CD4-positive, alpha-beta T cell treated with Interleukin-1 beta for 1 hour (primary cell): Measurements from ENCODE around the gene RIPK1.
"Not testable (repeated sequence)": the region's sequence is repeated elsewhere in the genome, so short reads cannot be mapped to it uniquely, and the experiment has no call there.

Experiments used
- DNase-seq, 2 donors: peaks; one replicate each; pipeline ENCODE4 v3.0.0-alpha.2; 2020 to 2022

Gene RIPK1

DNA sequence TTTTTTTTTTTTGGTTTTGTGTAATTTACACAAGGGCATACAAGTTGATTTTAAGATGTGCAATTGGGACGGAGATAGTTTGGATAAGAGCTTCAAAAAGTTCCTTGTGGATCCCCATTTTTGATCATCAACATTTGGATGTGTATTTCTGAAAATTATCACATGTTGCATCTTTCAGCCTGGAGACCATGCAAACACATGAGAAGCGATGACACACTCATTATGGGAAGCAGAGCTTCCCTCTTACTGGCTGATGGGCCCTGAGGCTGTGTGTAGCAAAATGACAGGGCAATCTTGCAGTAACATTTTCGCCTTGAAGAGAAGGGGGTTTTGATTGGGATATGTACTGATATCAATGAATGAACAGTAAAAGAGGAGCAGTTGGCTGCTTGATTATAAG lies 22.0 kb upstream of the RIPK1 start:
- DNase-seq = no peak

DNA sequence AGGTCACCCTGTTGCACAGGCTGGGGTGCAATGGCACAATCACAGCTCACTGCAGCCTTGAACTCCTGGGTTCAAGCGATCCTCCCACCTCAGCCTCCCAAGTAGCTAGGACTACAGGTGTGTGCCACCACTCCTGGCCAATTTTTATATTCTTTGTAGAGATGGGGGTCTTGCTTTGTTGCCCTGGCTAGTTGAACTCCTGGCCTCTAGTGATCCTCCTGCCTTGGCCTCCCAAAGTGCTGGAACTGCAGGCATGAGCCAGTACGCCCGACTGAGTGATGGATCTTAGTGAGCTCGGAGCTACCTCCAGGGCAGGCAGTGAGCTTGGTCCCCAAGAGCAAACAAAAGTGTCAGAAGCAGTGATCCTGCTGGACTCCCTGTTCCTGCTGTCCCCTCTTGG lies 20.3 kb upstream of the RIPK1 start:
- DNase-seq = not testable (repeated sequence)

DNA sequence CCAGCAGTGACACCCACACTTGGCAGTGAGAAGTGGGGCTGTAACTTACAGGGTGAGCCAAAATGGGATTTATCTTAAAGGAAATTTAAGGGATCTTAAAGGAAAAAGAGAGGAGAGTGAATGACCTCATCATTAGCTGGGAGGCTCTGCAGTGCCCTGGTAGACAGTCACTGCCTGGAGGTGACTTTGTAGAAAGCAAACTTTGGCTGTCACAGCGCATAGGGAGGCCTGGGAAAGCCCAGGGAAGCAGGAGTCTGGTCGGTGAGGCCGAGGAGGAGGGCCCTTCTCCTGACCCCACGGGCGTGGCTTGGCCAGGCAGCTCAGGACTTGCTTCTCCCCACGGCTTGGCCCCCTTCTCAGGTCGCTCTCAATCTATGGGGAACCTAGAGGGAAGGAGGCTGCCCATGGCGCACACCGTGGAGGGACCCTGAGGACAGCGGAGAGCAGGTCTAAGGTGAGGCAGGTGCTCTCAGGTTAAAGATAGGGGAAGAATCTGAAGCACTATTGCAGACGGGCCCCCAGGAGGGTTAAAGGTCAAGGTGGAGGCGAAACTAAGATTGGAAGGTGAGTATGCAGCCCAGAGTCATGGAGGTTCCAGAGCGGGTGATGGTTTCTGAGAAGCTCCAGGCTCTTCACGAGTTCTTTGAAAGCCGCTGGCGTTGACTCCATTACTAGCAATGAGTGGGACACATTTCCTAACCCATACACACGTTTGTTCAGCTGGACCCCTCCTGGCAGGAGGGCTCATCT lies 15.6 kb upstream of the RIPK1 start:
- no peak for DNase-seq

GRCh38 chr6:3053231-3053508 lies 15.1 kb upstream of the RIPK1 start:
- no peak for DNase-seq

- not testable (repeated sequence) for DNase-seq
Observed at GRCh38 chr6:3054229-3055157, 13.8 kb upstream of the RIPK1 start.

DNA sequence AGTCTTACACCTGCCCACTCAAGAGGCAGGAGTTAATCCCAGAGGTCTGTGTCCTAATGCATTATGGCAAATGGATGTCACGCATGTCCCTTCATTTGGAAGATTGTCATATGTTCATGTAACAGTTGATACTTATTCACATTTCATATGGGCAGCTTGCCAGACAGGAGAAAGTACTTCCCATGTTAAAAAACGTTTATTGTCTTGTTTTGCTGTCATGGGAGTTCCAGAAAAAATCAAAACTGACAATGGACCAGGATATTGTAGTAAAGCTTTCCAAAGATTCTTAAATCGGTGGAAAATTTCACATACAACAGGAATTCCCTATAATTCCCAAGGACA lies 13.2 kb upstream of the RIPK1 start:
- not testable (repeated sequence) for DNase-seq

DNA sequence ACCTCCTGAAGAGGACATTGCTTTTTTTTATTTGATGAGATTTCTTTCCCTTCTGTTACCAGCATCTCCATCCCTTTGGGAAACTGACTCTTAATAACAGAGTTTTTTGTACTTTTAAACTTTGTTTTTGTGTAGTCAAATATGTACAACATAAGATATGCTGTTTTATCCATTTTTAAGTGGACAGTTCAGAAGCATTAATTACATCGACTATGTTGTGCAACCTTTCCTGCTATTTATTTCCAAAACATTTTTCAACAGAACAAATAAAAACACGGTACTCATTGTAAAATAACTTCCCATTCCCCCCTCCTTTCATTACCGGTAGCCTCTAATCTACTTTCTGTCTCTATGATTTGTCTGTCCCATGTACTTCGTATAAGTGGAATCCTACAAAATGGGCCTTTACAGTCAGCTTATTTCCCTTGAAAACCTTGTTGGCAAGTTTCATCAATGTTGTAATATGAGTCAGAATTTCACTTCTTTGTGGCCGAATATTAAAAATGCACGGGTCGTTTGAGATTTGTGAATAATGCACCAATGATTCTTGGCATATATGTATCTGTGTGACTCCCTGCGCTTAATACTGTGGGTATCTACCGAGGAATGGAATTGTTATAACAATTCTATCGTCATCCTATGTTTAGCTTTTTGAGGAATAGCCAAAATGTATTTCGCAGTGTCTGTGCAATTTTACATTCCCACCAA lies 11.1 kb upstream of the RIPK1 start:
- DNase-seq = no peak

DNA sequence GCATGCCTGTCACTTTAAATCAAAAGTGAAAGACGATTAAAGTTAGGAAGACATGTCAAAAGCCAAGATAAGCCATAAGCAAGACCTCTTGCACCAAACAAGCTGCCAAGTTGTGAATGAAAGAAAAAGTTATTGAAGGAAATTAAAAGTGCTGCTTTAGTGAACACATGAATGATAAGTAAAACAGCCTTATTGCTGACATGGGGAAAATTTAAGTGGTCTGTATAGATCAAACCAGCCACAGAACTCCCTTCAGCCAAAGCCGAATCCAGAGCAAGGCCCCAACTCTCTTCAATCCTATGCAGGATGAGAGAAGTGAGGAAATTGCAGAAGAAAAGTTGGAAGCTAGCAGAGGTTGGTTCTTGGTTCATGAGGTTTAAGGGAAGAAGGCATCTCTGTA lies 9.3 kb upstream of the RIPK1 start:
- DNase-seq = no peak

DNA sequence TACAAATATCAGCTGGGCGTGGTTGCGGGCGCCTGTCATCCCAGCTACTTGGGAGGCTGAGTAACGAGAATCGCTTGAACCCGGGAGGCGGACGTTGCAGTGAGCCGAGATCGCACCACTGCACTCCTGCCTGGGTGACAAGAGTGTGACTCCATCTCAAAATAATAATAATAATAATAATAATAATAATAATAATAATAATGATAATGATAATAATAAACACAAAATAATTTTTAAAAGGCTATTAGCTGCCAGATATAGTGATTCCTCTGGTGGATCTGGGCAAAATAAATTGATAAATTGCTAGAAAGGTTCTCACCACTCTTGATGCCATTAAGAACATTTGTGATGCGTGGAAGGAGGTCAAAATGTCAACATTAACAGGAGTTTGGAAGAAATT lies 8.2 kb upstream of the RIPK1 start:
- not testable (repeated sequence) for DNase-seq

GRCh38 chr6:3061501-3061941 lies 6.8 kb upstream of the RIPK1 start:
- no peak for DNase-seq

DNA sequence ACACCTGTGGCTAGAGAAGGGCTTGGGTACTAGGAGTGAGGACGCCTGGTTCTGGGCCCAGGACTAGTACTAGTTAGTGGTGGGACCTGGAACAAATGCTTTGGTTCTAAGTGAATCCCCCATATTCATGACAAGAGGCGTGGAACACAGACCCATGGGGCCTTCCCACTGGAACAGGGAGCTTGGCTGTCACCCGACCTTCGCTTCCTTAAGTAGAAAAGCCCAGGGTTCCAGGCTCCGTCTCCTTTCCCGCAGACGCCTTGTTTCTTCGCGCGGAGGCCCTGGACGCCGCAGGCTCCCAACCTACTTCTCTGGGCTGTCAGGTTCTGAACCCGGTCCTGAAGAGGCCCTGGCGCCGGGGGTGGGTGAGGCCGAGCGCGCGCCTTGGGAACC lies 5.0 kb upstream of the RIPK1 start:
- DNase-seq = not testable (repeated sequence)

DNA sequence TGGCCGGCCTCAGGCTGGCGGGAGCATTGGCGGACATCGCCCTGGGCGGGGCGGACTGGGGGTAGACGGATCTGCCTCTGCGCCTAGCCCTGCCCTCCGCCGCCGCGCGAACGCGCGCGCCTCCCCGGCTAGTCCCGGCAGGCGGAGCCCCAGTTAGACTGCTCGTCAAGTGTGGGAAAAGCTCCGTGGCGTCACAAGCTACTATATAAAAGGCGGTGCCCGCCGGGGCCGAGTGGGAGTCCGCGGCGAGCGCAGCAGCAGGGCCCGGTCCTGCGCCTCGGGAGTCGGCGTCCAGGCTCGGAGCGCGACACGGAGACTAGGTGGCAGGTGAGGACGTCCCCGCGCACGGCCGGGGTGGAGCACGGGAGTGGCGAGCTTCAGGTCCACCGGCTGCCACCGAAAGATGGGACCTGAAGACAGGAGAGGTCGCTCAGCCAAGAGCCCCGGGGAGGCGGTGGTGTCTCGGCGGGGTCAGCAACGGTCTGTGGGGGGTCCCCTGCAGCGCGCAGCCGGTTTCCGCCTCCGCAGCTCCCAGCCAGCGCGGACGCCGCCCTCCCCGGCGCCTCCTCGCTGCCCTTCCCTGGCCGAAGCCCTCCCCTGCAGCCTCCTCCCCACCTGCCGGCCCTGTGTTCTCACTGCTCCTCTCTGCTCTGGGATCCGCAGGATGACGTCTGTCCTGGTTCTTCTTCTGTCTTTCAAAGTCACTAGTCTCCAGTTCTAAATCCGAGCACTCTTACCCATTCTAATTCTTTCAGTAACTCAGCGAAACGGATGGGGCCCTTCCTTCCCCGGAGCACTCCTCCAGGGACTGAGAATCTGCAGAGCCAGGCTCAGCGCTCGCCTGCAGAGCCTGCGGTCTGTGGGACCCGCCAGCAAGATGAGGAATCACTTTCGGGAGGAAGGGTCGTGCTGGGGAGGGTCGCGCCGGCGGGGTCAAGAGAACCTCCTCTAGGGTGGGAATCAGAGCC lies 4.3 kb upstream of the RIPK1 start:
- DNase-seq = peak; percentile 95 to 96

- DNase-seq = no peak
Observed at GRCh38 chr6:3071568-3071967, 3.3 kb downstream of the RIPK1 start.

GRCh38 chr6:3072798-3073197 lies 4.5 kb downstream of the RIPK1 start:
- DNase-seq = no peak

- DNase-seq = no peak
Observed at GRCh38 chr6:3073382-3073781, 5.1 kb downstream of the RIPK1 start.

DNA sequence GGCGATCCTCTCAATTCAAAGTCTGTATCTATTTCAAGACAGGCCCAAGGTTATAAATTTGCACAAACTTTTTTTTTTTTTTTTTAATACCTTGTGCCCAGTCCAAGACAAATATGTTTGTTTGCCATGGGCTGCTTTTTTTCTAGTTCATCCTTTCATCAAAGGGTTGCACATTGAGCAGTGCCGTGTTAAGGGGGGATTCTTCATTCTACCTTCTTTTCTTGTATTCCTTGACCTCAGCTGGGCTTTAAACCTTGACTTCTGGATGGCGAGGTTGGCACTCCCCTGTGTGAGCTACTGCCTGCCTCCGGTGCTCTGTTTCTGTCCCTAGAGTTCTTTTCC lies 7.4 kb downstream of the RIPK1 start:
- DNase-seq = no peak

DNA sequence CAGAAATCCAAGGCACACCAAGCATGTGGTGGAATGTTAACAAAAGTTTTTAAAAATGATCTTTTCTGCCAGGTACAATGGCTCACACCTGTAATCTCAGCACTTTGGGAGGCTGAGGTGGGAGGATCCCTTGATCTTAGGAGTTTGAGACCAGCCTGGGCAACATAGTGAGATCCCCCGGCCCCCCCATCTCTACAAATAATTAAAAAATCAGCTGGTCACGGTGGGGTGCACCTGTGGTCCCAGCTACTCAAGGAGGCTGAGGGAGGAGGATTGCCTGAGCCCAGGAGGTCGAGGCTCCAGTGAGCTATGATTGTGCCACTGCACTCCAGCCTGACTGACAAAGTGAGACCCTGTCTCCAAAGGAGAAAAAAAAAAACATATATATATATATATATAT lies 8.0 kb downstream of the RIPK1 start:
- no peak for DNase-seq

DNA sequence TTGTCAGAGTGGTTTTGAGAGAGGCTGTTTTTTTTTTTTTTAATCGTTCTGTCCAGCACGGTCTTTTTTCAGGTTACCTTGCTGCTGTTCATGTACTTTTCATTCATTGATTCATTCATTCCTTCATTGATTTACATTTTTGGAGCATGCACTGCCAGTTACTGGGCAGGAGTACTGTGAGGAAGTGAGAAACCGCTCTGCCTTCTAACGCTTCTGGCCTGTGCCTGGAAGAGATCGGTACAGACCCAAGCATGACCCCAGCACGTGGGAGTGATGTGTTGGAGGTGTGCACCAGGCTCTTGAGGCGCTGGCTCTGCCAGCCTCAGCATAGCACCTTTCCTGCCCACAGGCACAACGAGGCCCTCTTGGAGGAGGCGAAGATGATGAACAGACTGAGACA lies 9.1 kb downstream of the RIPK1 start:
- no peak for DNase-seq

GRCh38 chr6:3078952-3079351 lies 10.7 kb downstream of the RIPK1 start:
- not testable (repeated sequence) for DNase-seq

DNA sequence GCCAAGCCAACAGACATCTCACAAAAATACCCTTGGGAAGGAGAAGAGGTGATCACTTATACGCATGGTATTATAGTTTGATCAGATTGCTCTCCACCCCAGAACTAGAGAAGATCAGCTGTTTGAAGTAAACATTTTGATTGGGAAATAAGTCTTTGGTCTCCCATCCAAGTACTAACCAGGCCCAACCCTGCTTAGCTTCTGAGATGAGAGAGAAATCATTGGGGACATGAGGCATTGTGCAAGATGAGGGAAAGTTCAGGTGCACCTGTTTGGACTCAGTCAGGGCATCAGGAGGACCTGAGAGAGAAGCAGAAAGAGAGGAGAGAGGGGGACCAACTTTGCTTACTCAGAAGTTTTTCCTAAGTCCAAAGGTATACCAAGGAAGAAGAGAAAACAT lies 11.4 kb downstream of the RIPK1 start:
- no peak for DNase-seq

- DNase-seq = no peak
Observed at GRCh38 chr6:3081960-3082359, 13.7 kb downstream of the RIPK1 start.

GRCh38 chr6:3085074-3085473 lies 16.8 kb downstream of the RIPK1 start:
- no peak for DNase-seq
